H9 (cell line): ENCODE measurements around the gene TACR1. TPM values are rescaled to one million over a fixed set of nuclear protein-coding genes. Genes with fewer than 3 reads are reported as not detected.

Source experiments
- DNase-seq: peaks from one replicate; pipeline ENCODE4 v3.0.0-alpha.2; 2017
- H2AFZ ChIP-seq: one replicate; pipeline ENCODE4 v1.6.1; 2013; ENCODE audit warnings: mild to moderate bottlenecking, low read length, control low read depth, moderate library complexity
- H2AK5ac ChIP-seq: 2 replicates; pipeline ENCODE4 v1.6.1; 2013; ENCODE audit warnings: low read length, control low read depth, mixed read lengths; ENCODE audit not compliant: insufficient read length
- H2BK120ac ChIP-seq: one replicate; pipeline ENCODE4 v1.6.1; 2013; ENCODE audit warnings: low read depth, mild to moderate bottlenecking, low read length, control low read depth, inconsistent platforms; ENCODE audit not compliant: poor library complexity, severe bottlenecking
- H2BK12ac ChIP-seq: 2 replicates; pipeline ENCODE4 v1.6.1; 2013; ENCODE audit warnings: low read length, control low read depth, mixed read lengths, low read depth; ENCODE audit not compliant: insufficient read length
- H2BK15ac ChIP-seq: 2 replicates; pipeline ENCODE4 v1.6.1; 2013; ENCODE audit warnings: low read depth, low read length, control low read depth
- H2BK20ac ChIP-seq: one replicate; pipeline ENCODE4 v1.6.1; 2013; ENCODE audit warnings: low read depth, mild to moderate bottlenecking, low read length, control low read depth, inconsistent platforms; ENCODE audit not compliant: poor library complexity, severe bottlenecking
- H2BK5ac ChIP-seq: 2 replicates; pipeline ENCODE4 v1.6.1; 2013; ENCODE audit warnings: low read length, control low read depth, mixed read lengths; ENCODE audit not compliant: insufficient read length
- H3K14ac ChIP-seq: 2 replicates; pipeline ENCODE4 v1.6.1; 2013; ENCODE audit warnings: low read length, control low read depth; ENCODE audit not compliant: insufficient read depth
- H3K18ac ChIP-seq: 2 replicates; pipeline ENCODE4 v1.6.1; 2013; ENCODE audit warnings: low read depth, mild to moderate bottlenecking, mixed read lengths, low read length, control low read depth; ENCODE audit not compliant: insufficient read length
- H3K23ac ChIP-seq: 2 replicates; pipeline ENCODE4 v1.6.1; 2013; ENCODE audit warnings: low read length, control low read depth, mixed read lengths, low read depth; ENCODE audit not compliant: insufficient read length
- H3K23me2 ChIP-seq: 2 replicates; pipeline ENCODE4 v1.6.1; 2013; ENCODE audit warnings: low read depth, mild to moderate bottlenecking, mixed read lengths, low read length, control low read depth; ENCODE audit not compliant: insufficient read length, poor library complexity, severe bottlenecking
- H3K27ac ChIP-seq: 2 replicates; pipeline ENCODE4 v1.5.1; 2013; ENCODE audit warnings: low read length, control low read depth, mixed read lengths, low read depth; ENCODE audit not compliant: insufficient read length
- H3K27me3 ChIP-seq: 2 replicates; pipeline ENCODE4 v1.6.1; 2013; ENCODE audit warnings: low read length, control low read depth, inconsistent platforms; ENCODE audit not compliant: insufficient read depth
- H3K4ac ChIP-seq: 2 replicates; pipeline ENCODE4 v1.6.1; 2013; ENCODE audit warnings: low read depth, mild to moderate bottlenecking, control low read depth, inconsistent platforms, low read length, moderate library complexity
- H3K4me1 ChIP-seq: 2 replicates; pipeline ENCODE4 v1.6.1; 2013; ENCODE audit warnings: low read length, control low read depth, inconsistent platforms; ENCODE audit not compliant: insufficient read depth
- H3K4me2 ChIP-seq: 2 replicates; pipeline ENCODE4 v1.6.1; 2013; ENCODE audit warnings: low read length, control low read depth, mixed read lengths; ENCODE audit not compliant: insufficient read length, insufficient read depth
- H3K56ac ChIP-seq: 2 replicates; pipeline ENCODE4 v1.6.1; 2013; ENCODE audit warnings: low read depth, mild to moderate bottlenecking, mixed read lengths, low read length, control low read depth; ENCODE audit not compliant: insufficient read length
- H3K79me1 ChIP-seq: 2 replicates; pipeline ENCODE4 v1.6.1; 2013; ENCODE audit warnings: low read depth, mild to moderate bottlenecking, moderate library complexity, low read length, control low read depth, inconsistent platforms; ENCODE audit not compliant: insufficient read depth, poor library complexity, severe bottlenecking
- H3K79me2 ChIP-seq: 2 replicates; pipeline ENCODE4 v1.6.1; 2013; ENCODE audit warnings: low read length, control low read depth, inconsistent platforms; ENCODE audit not compliant: insufficient read depth
- H3K9ac ChIP-seq: 2 replicates; pipeline ENCODE4 v1.6.1; 2013; ENCODE audit warnings: low read length, control low read depth, mixed read lengths; ENCODE audit not compliant: insufficient read length; ENCODE audit errors: extremely low read depth
- H3K9me3 ChIP-seq: one replicate; pipeline ENCODE4 v1.6.1; 2013; ENCODE audit warnings: low read depth, low read length, inconsistent platforms; ENCODE audit not compliant: control insufficient read depth
- H3T11ph ChIP-seq: one replicate; pipeline ENCODE4 v1.6.1; 2013; ENCODE audit warnings: mild to moderate bottlenecking, low read length, control low read depth, inconsistent platforms
- H4K20me1 ChIP-seq: one replicate; pipeline ENCODE4 v1.6.1; 2013; ENCODE audit not compliant: control insufficient read depth, insufficient read length, insufficient read depth
- H4K5ac ChIP-seq: 2 replicates; pipeline ENCODE4 v1.6.1; 2013; ENCODE audit warnings: low read depth, mild to moderate bottlenecking, mixed read lengths, low read length, control low read depth; ENCODE audit not compliant: insufficient read length
- H4K8ac ChIP-seq: replicated peaks from 2 replicates; pipeline ENCODE4 v1.6.1; 2013; ENCODE audit warnings: low read length, control low read depth, mixed read lengths, low read depth; ENCODE audit not compliant: insufficient read length
- H4K91ac ChIP-seq: 2 replicates; pipeline ENCODE4 v1.6.1; 2013; ENCODE audit warnings: low read depth, mild to moderate bottlenecking, moderate library complexity, mixed read lengths, low read length, control low read depth; ENCODE audit not compliant: insufficient read length
- H3K27ac Mint-ChIP-seq, 3 experiments: 2 replicates in 2 of 3; 3 replicates in 1 of 3; pipeline ENCODE4 v1.8.0; 2020 to 2021; ENCODE audit warnings: mixed read lengths in 3 of 3, mild to moderate bottlenecking in 1 of 3, moderate library complexity in 1 of 3
- H3K27me3 Mint-ChIP-seq: 2 replicates; pipeline ENCODE4 v1.8.0; 2021; ENCODE audit warnings: low read depth, mild to moderate bottlenecking, moderate library complexity, mixed read lengths
- H3K36me3 Mint-ChIP-seq, 3 experiments: 2 replicates in 2 of 3; 3 replicates in 1 of 3; pipeline ENCODE4 v1.8.0; 2020 to 2021; ENCODE audit warnings: low read depth in 3 of 3, mixed read lengths in 3 of 3; ENCODE audit not compliant: insufficient read depth in 1 of 3
- H3K4me1 Mint-ChIP-seq, 2 experiments: 2 replicates each; pipeline ENCODE4 v1.8.0; 2020; ENCODE audit warnings: mixed read lengths in 2 of 2
- H3K4me3 Mint-ChIP-seq, 2 experiments: 2 replicates in 1 of 2; 3 replicates in 1 of 2; pipeline ENCODE4 v1.8.0; 2020 to 2021; ENCODE audit warnings: mild to moderate bottlenecking in 2 of 2, mixed read lengths in 2 of 2, moderate library complexity in 1 of 2
- H3K9me3 Mint-ChIP-seq, 2 experiments: 2 replicates in 1 of 2; 3 replicates in 1 of 2; pipeline ENCODE4 v1.8.0; 2020; ENCODE audit warnings: mild to moderate bottlenecking in 2 of 2, mixed read lengths in 2 of 2, moderate library complexity in 1 of 2
- WGBS: extraction: QIAGEN DNeasy Blood & Tissue Kit; methylation state at CpG from one replicate; pipeline ENCODE4 v1.1.7; 2013; ENCODE audit warnings: missing lambda C conversion rate, low lambda C conversion rate, mixed read lengths; ENCODE audit not compliant: insufficient read length; ENCODE audit errors: extremely low coverage; 5-methylcytosine and 5-hydroxymethylcytosine counted together
- total RNA-seq: library from RNA; stranded (reverse); gene quantifications from 2 replicates; pipeline ENCODE4 v1.2.1, GENCODE V29; 2021
- TF ChIP-seq, protein P1 (sequence below): fragments of 200-600 bp; sonication (generic); conservative IDR thresholded peaks from 3 replicates; pipeline ENCODE4 v1.8.0; 2021; ENCODE audit warnings: antibody characterized with exemption, mild to moderate bottlenecking

TACR1 gene
- total RNA-seq, 1 experiment from 2014 or later, result 1.4 TPM

DNA sequence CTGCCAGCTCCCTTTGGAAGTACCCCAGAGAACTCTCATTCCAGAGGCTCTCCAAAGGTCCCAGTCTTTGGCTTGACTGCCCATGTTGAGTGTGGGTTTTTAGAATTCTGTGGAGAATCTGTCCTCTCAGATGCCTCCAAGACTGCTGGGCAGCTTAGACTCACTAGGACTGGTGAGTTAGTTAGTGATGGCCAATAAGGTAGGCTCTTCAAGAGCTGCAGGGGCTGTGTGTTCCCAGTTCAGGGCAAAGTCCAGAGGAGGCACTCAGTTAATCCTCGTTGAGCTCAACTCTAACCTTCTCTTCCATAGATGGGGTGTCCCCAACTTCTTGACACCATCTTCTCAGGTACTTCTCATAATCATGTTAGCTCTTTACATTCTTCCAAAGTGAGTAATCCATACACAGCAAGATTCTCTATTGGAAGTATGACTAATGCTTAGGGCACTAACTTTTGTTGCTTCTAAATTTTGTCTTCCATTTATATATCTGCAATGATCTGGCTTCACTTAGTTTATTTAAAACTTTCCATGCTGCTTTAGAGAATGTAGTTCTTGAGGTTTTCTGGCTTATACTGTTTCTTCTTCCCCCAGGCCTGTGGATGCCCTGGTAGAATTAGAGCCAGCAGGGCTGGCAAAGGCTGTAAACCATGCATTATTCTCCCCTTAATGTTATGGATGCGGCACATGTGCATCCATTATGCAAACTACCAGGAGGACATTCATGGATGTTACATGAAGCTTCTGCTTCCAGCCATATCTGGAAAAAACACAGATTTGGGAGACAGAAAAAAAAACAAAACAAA, 151.9 kb downstream of the TACR1 start:
- H3K79me2 ChIP-seq, result no peaks in the 10 kb centered on the region
- Mint-ChIP-seq H3K27ac (no peak overlapping the region), H3K36me3 (no peaks in the 10 kb centered on the region), H3K4me1 (peaks cover 8 to 10% of the 10 kb centered on the region in 2 experiments; a peak in 3 of 4 replicates), H3K27me3 (peaks cover 5% of the 10 kb centered on the region), H3K4me3 (no peak overlapping the region), H3K9me3 (no peaks in the 10 kb centered on the region)
- no peak overlapping the region for H2BK20ac ChIP-seq
- WGBS, result no CpG with 5 or more reads among the region's 2 CpGs
- no peaks in the 10 kb centered on the region for H3K27me3 ChIP-seq
- no peak overlapping the region for H3K9ac ChIP-seq
- H3K56ac ChIP-seq, result no peak overlapping the region
- no peak overlapping the region for H2BK5ac ChIP-seq
- no peak overlapping the region for H4K8ac ChIP-seq
- H2BK120ac ChIP-seq, result no peak overlapping the region
- no peak overlapping the region for H4K5ac ChIP-seq
- H2AFZ ChIP-seq, result no peak overlapping the region
- no peak overlapping the region for H3T11ph ChIP-seq
- H2BK15ac ChIP-seq, result no peak overlapping the region
- no peak overlapping the region for H3K14ac ChIP-seq
- H4K91ac ChIP-seq, result no peak overlapping the region
- H3K4me2 ChIP-seq, result no peak overlapping the region
- H3K9me3 ChIP-seq, result no peaks in the 10 kb centered on the region
- TF ChIP-seq, protein P1, sequence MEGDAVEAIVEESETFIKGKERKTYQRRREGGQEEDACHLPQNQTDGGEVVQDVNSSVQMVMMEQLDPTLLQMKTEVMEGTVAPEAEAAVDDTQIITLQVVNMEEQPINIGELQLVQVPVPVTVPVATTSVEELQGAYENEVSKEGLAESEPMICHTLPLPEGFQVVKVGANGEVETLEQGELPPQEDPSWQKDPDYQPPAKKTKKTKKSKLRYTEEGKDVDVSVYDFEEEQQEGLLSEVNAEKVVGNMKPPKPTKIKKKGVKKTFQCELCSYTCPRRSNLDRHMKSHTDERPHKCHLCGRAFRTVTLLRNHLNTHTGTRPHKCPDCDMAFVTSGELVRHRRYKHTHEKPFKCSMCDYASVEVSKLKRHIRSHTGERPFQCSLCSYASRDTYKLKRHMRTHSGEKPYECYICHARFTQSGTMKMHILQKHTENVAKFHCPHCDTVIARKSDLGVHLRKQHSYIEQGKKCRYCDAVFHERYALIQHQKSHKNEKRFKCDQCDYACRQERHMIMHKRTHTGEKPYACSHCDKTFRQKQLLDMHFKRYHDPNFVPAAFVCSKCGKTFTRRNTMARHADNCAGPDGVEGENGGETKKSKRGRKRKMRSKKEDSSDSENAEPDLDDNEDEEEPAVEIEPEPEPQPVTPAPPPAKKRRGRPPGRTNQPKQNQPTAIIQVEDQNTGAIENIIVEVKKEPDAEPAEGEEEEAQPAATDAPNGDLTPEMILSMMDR, result no peak
- no peak overlapping the region for H3K4ac ChIP-seq
- no peak for DNase-seq
- no peaks in the 10 kb centered on the region for H3K79me1 ChIP-seq
- H3K18ac ChIP-seq, result no peak overlapping the region
- H3K23ac ChIP-seq, result no peak overlapping the region
- no peak overlapping the region for H2BK12ac ChIP-seq
- H3K4me1 ChIP-seq, result no peaks in the 10 kb centered on the region
- H3K27ac ChIP-seq, result no peak overlapping the region
- H2AK5ac ChIP-seq, result no peak overlapping the region
- H4K20me1 ChIP-seq, result no peaks in the 10 kb centered on the region
- H3K23me2 ChIP-seq, result no peaks in the 10 kb centered on the region
